ENCODE measurements around the gene NRL. TPM values are rescaled to one million over a fixed set of nuclear protein-coding genes. Genes with fewer than 3 reads are reported as not detected.

The NRL gene
- total RNA-seq, 1 experiment from 2014 or later = 2.5 TPM

DNA sequence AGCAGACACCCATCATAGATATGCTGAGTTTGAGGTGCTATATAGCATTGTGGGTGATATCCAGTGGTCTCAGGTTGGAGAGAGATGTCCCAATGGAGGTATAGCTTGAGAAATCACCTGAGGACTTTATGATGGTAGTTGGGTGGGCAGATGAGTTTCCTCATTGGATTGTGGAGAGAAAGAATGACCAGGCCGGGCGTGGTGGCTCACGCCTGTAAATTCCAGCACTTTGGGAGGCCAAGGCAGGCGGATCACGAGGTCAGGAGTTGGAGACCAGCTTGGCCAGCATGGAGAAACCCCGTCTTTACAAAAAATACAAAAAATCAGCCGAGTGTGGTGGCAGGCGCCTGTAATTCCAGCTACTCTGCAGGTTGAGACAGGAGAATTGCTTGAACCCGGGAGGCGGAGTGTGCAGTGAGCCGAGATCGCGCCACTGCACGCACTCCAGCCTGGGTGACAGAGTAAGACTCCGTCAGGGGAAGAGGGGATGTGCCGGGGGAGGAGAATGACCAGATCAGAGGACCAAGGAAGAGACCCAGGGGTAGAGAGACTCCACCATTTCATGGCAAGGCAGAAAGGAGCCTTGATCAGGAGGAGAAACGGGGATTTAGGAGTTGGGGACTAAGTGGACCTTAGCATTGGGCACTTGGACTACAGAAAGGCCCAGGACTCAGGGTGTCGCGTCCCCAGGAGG lies 21.4 kb downstream of the NRL start:
- WGBS (ENCODE audit: extremely low coverage, insufficient read length, low lambda C conversion rate) = no CpG with 5 or more reads among the region's 19 CpGs
- no peaks in the 10 kb centered on the region for H4K20me1 ChIP-seq (ENCODE audit: control insufficient read depth, insufficient read depth, insufficient read length)
- no peaks in the 10 kb centered on the region for H3K27me3 ChIP-seq (ENCODE audit: insufficient read depth, low read length)
- no peak overlapping the region for H4K8ac ChIP-seq (replicated peaks; ENCODE audit: insufficient read length, low read depth, low read length)
- no peak overlapping the region for H3K9ac ChIP-seq (ENCODE audit: extremely low read depth, insufficient read length, low read length)
- peaks cover 6% of the 10 kb centered on the region for H3K23me2 ChIP-seq (ENCODE audit: insufficient read length, low read depth, low read length, poor library complexity, severe bottlenecking)
- TF ChIP-seq, protein P1, sequence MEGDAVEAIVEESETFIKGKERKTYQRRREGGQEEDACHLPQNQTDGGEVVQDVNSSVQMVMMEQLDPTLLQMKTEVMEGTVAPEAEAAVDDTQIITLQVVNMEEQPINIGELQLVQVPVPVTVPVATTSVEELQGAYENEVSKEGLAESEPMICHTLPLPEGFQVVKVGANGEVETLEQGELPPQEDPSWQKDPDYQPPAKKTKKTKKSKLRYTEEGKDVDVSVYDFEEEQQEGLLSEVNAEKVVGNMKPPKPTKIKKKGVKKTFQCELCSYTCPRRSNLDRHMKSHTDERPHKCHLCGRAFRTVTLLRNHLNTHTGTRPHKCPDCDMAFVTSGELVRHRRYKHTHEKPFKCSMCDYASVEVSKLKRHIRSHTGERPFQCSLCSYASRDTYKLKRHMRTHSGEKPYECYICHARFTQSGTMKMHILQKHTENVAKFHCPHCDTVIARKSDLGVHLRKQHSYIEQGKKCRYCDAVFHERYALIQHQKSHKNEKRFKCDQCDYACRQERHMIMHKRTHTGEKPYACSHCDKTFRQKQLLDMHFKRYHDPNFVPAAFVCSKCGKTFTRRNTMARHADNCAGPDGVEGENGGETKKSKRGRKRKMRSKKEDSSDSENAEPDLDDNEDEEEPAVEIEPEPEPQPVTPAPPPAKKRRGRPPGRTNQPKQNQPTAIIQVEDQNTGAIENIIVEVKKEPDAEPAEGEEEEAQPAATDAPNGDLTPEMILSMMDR (conservative IDR thresholded peaks at IDR 0.05) = no peak
- no peak overlapping the region for H3T11ph ChIP-seq (ENCODE audit: low read length)
- H2AFZ ChIP-seq (ENCODE audit: low read length) = no peak overlapping the region
- H2BK20ac ChIP-seq (ENCODE audit: low read depth, low read length, poor library complexity, severe bottlenecking) = no peak overlapping the region
- peak overlapping the region; percentile 51 for H2BK12ac ChIP-seq (ENCODE audit: insufficient read length, low read depth, low read length)
- H3K14ac ChIP-seq (ENCODE audit: insufficient read depth, low read length) = peak overlapping the region; percentile 59
- Mint-ChIP-seq H3K4me3 (peak overlapping the region; percentile 90 to 93), H3K27me3 (ENCODE audit: low read depth) (peaks cover 4% of the 10 kb centered on the region), H3K9me3 (peaks cover 0 to 2% of the 10 kb centered on the region in 2 experiments; a peak in 3 of 5 replicates), H3K4me1 (peaks cover 21 to 41% of the 10 kb centered on the region in 2 experiments), H3K27ac (peak overlapping the region; percentile 97 to 98 (median 98)), H3K36me3 (ENCODE audit: insufficient read depth in 1 of 3, low read depth in 3 of 3) (peaks cover 18 to 27% (median 18%) of the 10 kb centered on the region in 3 experiments; a peak in 6 of 7 replicates)
- no peak overlapping the region for H2BK15ac ChIP-seq (ENCODE audit: low read depth, low read length)
- no peaks in the 10 kb centered on the region; the same call in 1 of the 2 replicates for H3K79me2 ChIP-seq (ENCODE audit: insufficient read depth, low read length)
- H3K23ac ChIP-seq (ENCODE audit: insufficient read length, low read depth, low read length) = no peak overlapping the region
- H4K5ac ChIP-seq (ENCODE audit: insufficient read length, low read depth, low read length) = no peak overlapping the region
- H2BK5ac ChIP-seq (ENCODE audit: insufficient read length, low read length) = no peak overlapping the region
- no peaks in the 10 kb centered on the region; the same call in 1 of the 2 replicates for H3K4me1 ChIP-seq (ENCODE audit: insufficient read depth, low read length)
- DNase-seq = no peak
- no peak overlapping the region for H2BK120ac ChIP-seq (ENCODE audit: low read depth, low read length, poor library complexity, severe bottlenecking)
- peak overlapping the region; percentile 28 for H3K4me2 ChIP-seq (ENCODE audit: insufficient read depth, insufficient read length, low read length)
- H4K91ac ChIP-seq (ENCODE audit: insufficient read length, low read depth, low read length) = no peak overlapping the region
- H3K56ac ChIP-seq (ENCODE audit: insufficient read length, low read depth, low read length) = no peak overlapping the region
- H3K9me3 ChIP-seq (ENCODE audit: control insufficient read depth, low read depth, low read length) = no peaks in the 10 kb centered on the region
- H2AK5ac ChIP-seq (ENCODE audit: insufficient read length, low read length) = no peak overlapping the region
- no peak overlapping the region for H3K4ac ChIP-seq (ENCODE audit: low read depth, low read length)
- no peaks in the 10 kb centered on the region for H3K79me1 ChIP-seq (ENCODE audit: insufficient read depth, low read depth, low read length, poor library complexity, severe bottlenecking)
- H3K18ac ChIP-seq (ENCODE audit: insufficient read length, low read depth, low read length) = peak overlapping the region; percentile 76
- peak overlapping the region; percentile 49 for H3K27ac ChIP-seq (ENCODE audit: insufficient read length, low read depth, low read length)

Data from H9 (cell line).